IMR-90 (cell line): Measurements from ENCODE around the gene HEATR9. TPM values are rescaled to one million over a fixed set of nuclear protein-coding genes. Genes with fewer than 3 reads are reported as not detected.
A peak's percentile ranks its signal among the peaks of the same experiment; 100 is the strongest.

ENCODE experiments used
- ATAC-seq: fragments of 200-7000 bp; cut with Tn5 transposase; 2 replicates; pipeline ENCODE4 v1.9.1; 2020; ENCODE audit warnings: low read depth, mild to moderate bottlenecking, moderate library complexity
- BruUV-seq: library from RNA; stranded (reverse); fragments of 400-500 nt; replicated peaks from 2 replicates; lab custom pipeline; 2021; lab: Mats Ljungman, UMichigan
- CTCF ChIA-PET: fragments of 300-600 bp; formaldehyde crosslinking; extraction: SDS; loops from one replicate; lab custom pipeline; 2021; ENCODE audit warnings: antibody characterized with exemption; lab: Yijun Ruan, JAX
- POLR2A ChIA-PET: fragments of 300-600 bp; sonication (Branson Sonifier 250); formaldehyde crosslinking; loops from one replicate; lab custom pipeline; 2022; ENCODE audit warnings: antibody characterized with exemption; ENCODE audit not compliant: unreplicated experiment; lab: Charles Lee
- DNase-seq: peaks from one replicate; pipeline ENCODE4 v3.0.0; 2013
- H2AFZ ChIP-seq: replicated peaks from 2 replicates; pipeline ENCODE3; 2013; ENCODE audit warnings: low read length, mild to moderate bottlenecking; ENCODE audit not compliant: poor library complexity
- H2AK5ac ChIP-seq: 2 replicates; pipeline ENCODE4 v1.6.1; 2013; ENCODE audit warnings: low read depth, low read length, inconsistent platforms
- H2AK9ac ChIP-seq: replicated peaks from 2 replicates; pipeline ENCODE3; 2013; ENCODE audit warnings: mild to moderate bottlenecking, low read depth, low read length, moderate library complexity; ENCODE audit not compliant: poor library complexity
- H2BK120ac ChIP-seq: 2 replicates; pipeline ENCODE4 v1.6.1; 2013; ENCODE audit warnings: low read depth, low read length, inconsistent platforms
- H2BK15ac ChIP-seq: 3 replicates; pipeline ENCODE4 v1.6.1; 2013; ENCODE audit warnings: low read depth, low read length, inconsistent platforms
- H2BK20ac ChIP-seq: 2 replicates; pipeline ENCODE4 v1.6.1; 2013; ENCODE audit warnings: low read depth, mild to moderate bottlenecking, inconsistent platforms, low read length, moderate library complexity
- H2BK5ac ChIP-seq: 2 replicates; pipeline ENCODE4 v1.6.1; 2013; ENCODE audit warnings: mild to moderate bottlenecking, low read depth, low read length, inconsistent platforms; ENCODE audit not compliant: poor library complexity, severe bottlenecking
- H3K14ac ChIP-seq: replicated peaks from 2 replicates; pipeline ENCODE4 v1.6.1; 2013; ENCODE audit warnings: low read depth, low read length, inconsistent platforms
- H3K18ac ChIP-seq: 2 replicates; pipeline ENCODE4 v1.6.1; 2013; ENCODE audit warnings: low read depth, low read length, control low read depth
- H3K23ac ChIP-seq: 2 replicates; pipeline ENCODE4 v1.6.1; 2013; ENCODE audit warnings: low read depth, low read length, inconsistent platforms
- H3K27ac ChIP-seq: 2 replicates; pipeline ENCODE4 v1.5.1; 2013; ENCODE audit warnings: mild to moderate bottlenecking, control low read depth, low read length; ENCODE audit not compliant: insufficient read depth
- H3K27me3 ChIP-seq: 2 replicates; pipeline ENCODE4 v1.6.1; 2013; ENCODE audit warnings: low read length; ENCODE audit not compliant: control insufficient read depth, insufficient read depth
- H3K36me3 ChIP-seq: 2 replicates; pipeline ENCODE4 v1.6.1; 2013; ENCODE audit warnings: low read length, mixed read lengths; ENCODE audit not compliant: control insufficient read depth, insufficient read depth
- H3K4ac ChIP-seq: 2 replicates; pipeline ENCODE4 v1.6.1; 2013; ENCODE audit warnings: low read depth, low read length, inconsistent platforms
- H3K4me1 ChIP-seq: 2 replicates; pipeline ENCODE4 v1.6.1; 2013; ENCODE audit warnings: low read length, mixed read lengths; ENCODE audit not compliant: control insufficient read depth, insufficient read depth
- H3K4me2 ChIP-seq: 2 replicates; pipeline ENCODE4 v1.6.1; 2013; ENCODE audit warnings: low read depth, mild to moderate bottlenecking, control low read depth, low read length, moderate library complexity
- H3K4me3 ChIP-seq: 2 replicates; pipeline ENCODE4 v1.5.1; 2013; ENCODE audit warnings: low read depth, mild to moderate bottlenecking, control low read depth, low read length, moderate library complexity; ENCODE audit not compliant: insufficient read depth
- H3K56ac ChIP-seq: 2 replicates; pipeline ENCODE4 v1.6.1; 2013; ENCODE audit warnings: low read length, inconsistent platforms; ENCODE audit not compliant: insufficient read depth; ENCODE audit errors: extremely low read depth
- H3K79me1 ChIP-seq, 2 experiments: 2 replicates each; pipeline ENCODE4 v1.6.1; 2013; ENCODE audit warnings: low read length in 2 of 2, inconsistent platforms in 1 of 2, low read depth in 1 of 2
- H3K9ac ChIP-seq: 2 replicates; pipeline ENCODE4 v1.6.1; 2013; ENCODE audit warnings: low read depth, low read length, control low read depth
- H3K9me1 ChIP-seq: 2 replicates; pipeline ENCODE4 v1.6.1; 2013; ENCODE audit warnings: low read length, inconsistent platforms; ENCODE audit not compliant: insufficient read depth
- H3K9me3 ChIP-seq: 2 replicates; pipeline ENCODE4 v1.6.1; 2013; ENCODE audit warnings: low read length; ENCODE audit not compliant: control insufficient read depth, insufficient read depth
- H4K20me1 ChIP-seq: 2 replicates; pipeline ENCODE4 v1.6.1; 2013; ENCODE audit warnings: low read length, inconsistent platforms; ENCODE audit not compliant: insufficient read depth
- H4K5ac ChIP-seq: 2 replicates; pipeline ENCODE4 v1.6.1; 2013; ENCODE audit warnings: mild to moderate bottlenecking, low read depth, low read length, control low read depth
- H4K8ac ChIP-seq, 2 experiments: 2 replicates each; pipeline ENCODE4 v1.6.1; 2013; ENCODE audit warnings: low read depth in 2 of 2, low read length in 2 of 2, control low read depth in 1 of 2, inconsistent platforms in 1 of 2
- H4K91ac ChIP-seq: 2 replicates; pipeline ENCODE4 v1.6.1; 2013; ENCODE audit warnings: low read depth, low read length, inconsistent platforms; ENCODE audit not compliant: insufficient read depth
- BHLHE40 ChIP-seq: fragments of 150-350 bp; IDR thresholded peaks from 2 replicates; pipeline ENCODE4 v1.6.1; 2016; ENCODE audit warnings: mild to moderate bottlenecking, low read depth, low read length
- CEBPB ChIP-seq: IDR thresholded peaks from 2 replicates; pipeline ENCODE4 v1.6.1; 2012; ENCODE audit warnings: low read depth, low read length, improper control_type of control experiment
- CHD1 ChIP-seq: IDR thresholded peaks from 2 replicates; pipeline ENCODE4 v1.6.1; 2012; ENCODE audit warnings: low read depth, low read length, improper control_type of control experiment
- ELK1 ChIP-seq: fragments of 150-350 bp; IDR thresholded peaks from 2 replicates; pipeline ENCODE4 v1.6.1; 2016; ENCODE audit warnings: low read depth, mild to moderate bottlenecking, low read length, moderate library complexity, borderline replicate concordance
- FOS ChIP-seq: fragments of 150-350 bp; IDR thresholded peaks from 2 replicates; pipeline ENCODE4 v1.6.1; 2016; ENCODE audit warnings: low read depth, low read length
- MXI1 ChIP-seq: IDR thresholded peaks from 2 replicates; pipeline ENCODE4 v1.6.1; 2012; ENCODE audit warnings: low read depth, mild to moderate bottlenecking, low read length, moderate library complexity, borderline replicate concordance
- NFE2L2 ChIP-seq: fragments of 150-350 bp; IDR thresholded peaks from 2 replicates; pipeline ENCODE4 v1.6.1; 2016; ENCODE audit warnings: low read depth, mild to moderate bottlenecking, low read length
- POLR2A ChIP-seq: IDR thresholded peaks from 2 replicates; pipeline ENCODE4 v1.6.1; 2012; ENCODE audit warnings: mild to moderate bottlenecking, low read depth, low read length
- RAD21 ChIP-seq: IDR thresholded peaks from 2 replicates; pipeline ENCODE4 v1.6.1; 2012; ENCODE audit warnings: low read length, improper control_type of control experiment
- RCOR1 ChIP-seq: IDR thresholded peaks from 2 replicates; pipeline ENCODE4 v1.6.1; 2012; ENCODE audit warnings: mild to moderate bottlenecking, low read length, improper control_type of control experiment; ENCODE audit not compliant: insufficient replicate concordance
- RFX5 ChIP-seq: IDR thresholded peaks from 2 replicates; pipeline ENCODE4 v1.8.0; 2012; ENCODE audit warnings: low read depth, mild to moderate bottlenecking, low read length, moderate library complexity
- USF2 ChIP-seq: fragments of 150-350 bp; IDR thresholded peaks from 2 replicates; pipeline ENCODE4 v1.6.1; 2017; ENCODE audit warnings: mild to moderate bottlenecking, antibody characterized with exemption, low read length, low read depth
- WGBS, 2 experiments: methylation state at CpG; one replicate each; pipeline versions ENCODE4 v1.1.5 to v1.1.7; 2013; ENCODE audit warnings: missing lambda C conversion rate in 2 of 2; ENCODE audit not compliant: insufficient read length in 1 of 2; ENCODE audit errors: extremely low coverage in 2 of 2; 5-methylcytosine and 5-hydroxymethylcytosine counted together
- dilution Hi-C: fragments of 300-500 bp; cut with HindIII; formaldehyde crosslinking; loops from one replicate; pipeline ENCODE4 v1.14.3; 2018; ENCODE audit warnings: low sequenced_read_pairs; ENCODE audit not compliant: unreplicated experiment
- in situ Hi-C: fragments of 300-500 bp; cut with MboI; formaldehyde crosslinking; loops from 3 replicates; pipeline ENCODE4 v1.14.3; 2019; ENCODE audit warnings: low sequenced_read_pairs, inconsistent platforms, mixed read lengths
- intact Hi-C: fragments of 100-400 bp; cut with micrococcal nuclease; formaldehyde crosslinking; loops from 2 replicates; pipeline ENCODE4 v1.10.0; 2022
- polyA plus RNA-seq, 3 experiments: library from polyadenylated mRNA; depleted of rRNA; stranded (reverse); fragments of >200 nt; gene quantifications; 2 replicates each; pipeline ENCODE4 v1.2.3, GENCODE V29; 2012; ENCODE audit warnings: low replicate concordance in 1 of 3
- total RNA-seq: library from RNA; depleted of rRNA; stranded (reverse); fragments of >200 nt; gene quantifications from 2 replicates; pipeline ENCODE4 v1.2.3, GENCODE V29; 2012

The HEATR9 gene
- total and polyA plus RNA-seq, 2 of the 4 experiments (the other 2 are of a cell fraction): not detected

- Histone ChIP-seq H4K20me1 (peaks cover 78% of the 10 kb centered on the region), H3K18ac (no peak overlapping the region), H4K91ac (no peak overlapping the region), H3K27me3 (no peaks in the 10 kb centered on the region), H2AK9ac (no peak overlapping the region), H2BK5ac (no peak overlapping the region), H3K4me3 (no peak overlapping the region), H3K9me3 (no peaks in the 10 kb centered on the region), H4K8ac (no peak overlapping the region), H3K4ac (no peak overlapping the region), H3K14ac (0 out of 2 replicates have a peak overlapping the region, but pooled peaks have one; percentile 39), H3K23ac (no peak overlapping the region), H3K27ac (peak overlapping the region; percentile 11; the same call in 1 of the 2 replicates), H2AFZ (no peak overlapping the region), H2AK5ac (no peak overlapping the region), H3K9ac (no peak overlapping the region), H3K56ac (no peak overlapping the region), H3K4me2 (peak overlapping the region; percentile 21; the same call in 1 of the 2 replicates), H3K79me1 (peaks cover 4 to 50% of the 10 kb centered on the region in 2 experiments), H3K36me3 (peaks cover 18% of the 10 kb centered on the region), H4K5ac (no peak overlapping the region), H2BK120ac (no peak overlapping the region), H2BK20ac (no peak overlapping the region), H3K4me1 (peaks cover 4% of the 10 kb centered on the region; the same call in 1 of the 2 replicates), H2BK15ac (no peak overlapping the region), H3K9me1 (peaks cover 9% of the 10 kb centered on the region)
- no peak; the same call in 1 of the 2 replicates for ATAC-seq
- no peak for DNase-seq
- ChIA-PET CTCF (interaction anchor here (0.5 to 1.2 kb wide), 8 partner anchors 11 to 1274 kb away, joined by 3 to 8 read pairs (median 4); no protein-coding TSS in a partner anchor), POLR2A (no interaction called here)
- dilution Hi-C loops (no loop called here), in situ Hi-C loops (no loop called here), intact Hi-C loops (no loop called here)
- TF ChIP-seq CHD1: no peak
- no peak for TF ChIP-seq NFE2L2
- no peak for TF ChIP-seq ELK1
- TF ChIP-seq FOS: no peak
- TF ChIP-seq POLR2A: no peak
- no peak for TF ChIP-seq CEBPB
- no peak for TF ChIP-seq BHLHE40
- no peak for TF ChIP-seq RCOR1
- TF ChIP-seq MXI1: no peak
- no peak for TF ChIP-seq RFX5
- no peak for TF ChIP-seq USF2
- TF ChIP-seq RAD21: no peak
- 100% methylated on average over 1 of the region's 5 CpGs; no CpG with 5 or more reads in 1 of the 2 experiments for WGBS, 2 experiments
- no TSS peak for BruUV-seq
Measured at GRCh38 chr17:35816723-35817122, 52.0 kb downstream of the HEATR9 start.
